Measurements from ENCODE around the gene ATP5F1C. TPM values are rescaled to one million over a fixed set of nuclear protein-coding genes. Genes with fewer than 3 reads are reported as not detected.

The ATP5F1C gene
- total and polyA plus RNA-seq, 10 donors: 158 to 275 (median 187) TPM

- no peak for TF ChIP-seq POLR2A (IDR thresholded peaks at IDR 0.05)
- no peak for TF ChIP-seq CTCF (IDR thresholded peaks at IDR 0.05 in 8 of 11, conservative IDR thresholded peaks at IDR 0.05 in 3 of 11)
- no peak for TF ChIP-seq POLR2AphosphoS5 (IDR thresholded peaks at IDR 0.05)
- no peak overlapping the region for H3K27ac ChIP-seq
- 91 to 98% (median 95%) methylated on average over 4 of the region's 4 CpGs for WGBS, 5 donors
- no peaks in the 10 kb centered on the region for H3K9me3 ChIP-seq
- H3K4me3 ChIP-seq: no peak overlapping the region
- no peak for DNase-seq
- H3K4me1 ChIP-seq: peaks cover 0 to 6% (median 2%) of the 10 kb centered on the region in 6 donors
- intact Hi-C loops (cut with DNase I; ENCODE audit: low total_unique reads): no loop called here
- no peaks in the 10 kb centered on the region for H3K27me3 ChIP-seq (replicated peaks in 1 of 7)
- peaks cover 13 to 100% (median 94%) of the 10 kb centered on the region in 6 donors for H3K36me3 ChIP-seq
Observed at GRCh38 chr10:7802606-7803005, 14.6 kb downstream of the ATP5F1C start.

GRCh38 chr10:7804216-7804615, 16.2 kb downstream of the ATP5F1C start:
- peaks cover 0 to 6% (median 0%) of the 10 kb centered on the region in 6 donors for H3K4me1 ChIP-seq
- peaks cover 13 to 100% (median 90%) of the 10 kb centered on the region in 6 donors for H3K36me3 ChIP-seq
- DNase-seq: no peak
- no peak overlapping the region for H3K4me3 ChIP-seq
- TF ChIP-seq POLR2AphosphoS5 (IDR thresholded peaks at IDR 0.05) (no peak), CTCF (IDR thresholded peaks at IDR 0.05 in 8 of 11, conservative IDR thresholded peaks at IDR 0.05 in 3 of 11) (no peak)
- 92 to 95% (median 93%) methylated on average over 6 of the region's 6 CpGs for WGBS, 5 donors
- H3K27ac ChIP-seq: no peak overlapping the region
- no peaks in the 10 kb centered on the region for H3K9me3 ChIP-seq
- H3K27me3 ChIP-seq (replicated peaks in 1 of 7): no peaks in the 10 kb centered on the region
- intact Hi-C loops (cut with DNase I; ENCODE audit: low total_unique reads): no loop called here

- no peak for DNase-seq
- peaks cover 13 to 98% (median 85%) of the 10 kb centered on the region in 6 donors for H3K36me3 ChIP-seq
- H3K27ac ChIP-seq: no peak overlapping the region
- H3K4me1 ChIP-seq: peaks cover 0 to 6% (median 0%) of the 10 kb centered on the region in 6 donors
- no peak for TF ChIP-seq POLR2AphosphoS5 (IDR thresholded peaks at IDR 0.05)
- no peak for TF ChIP-seq POLR2A (IDR thresholded peaks at IDR 0.05)
- no peak for TF ChIP-seq CTCF (IDR thresholded peaks at IDR 0.05 in 8 of 11, conservative IDR thresholded peaks at IDR 0.05 in 3 of 11)
- intact Hi-C loops (cut with DNase I; ENCODE audit: low total_unique reads): no loop called here
- 49 to 77% (median 50%) methylated on average over 2 of the region's 2 CpGs for WGBS, 5 donors
- no peak overlapping the region for H3K4me3 ChIP-seq
- H3K9me3 ChIP-seq: no peaks in the 10 kb centered on the region
- no peaks in the 10 kb centered on the region for H3K27me3 ChIP-seq (replicated peaks in 1 of 7)
Observed at GRCh38 chr10:7804741-7805140, 16.8 kb downstream of the ATP5F1C start.

- Histone ChIP-seq H3K9me3 (no peaks in the 10 kb centered on the region), H3K27me3 (replicated peaks in 1 of 7) (no peaks in the 10 kb centered on the region), H3K4me3 (no peak overlapping the region), H3K4me1 (peaks cover 0 to 6% (median 0%) of the 10 kb centered on the region in 6 donors), H3K27ac (no peak overlapping the region), H3K36me3 (peaks cover 3 to 57% (median 45%) of the 10 kb centered on the region in 6 donors)
- no peak for DNase-seq
- intact Hi-C loops (cut with DNase I; ENCODE audit: low total_unique reads): no loop called here
- TF ChIP-seq POLR2AphosphoS5 (IDR thresholded peaks at IDR 0.05) (no peak), POLR2A (IDR thresholded peaks at IDR 0.05) (no peak), CTCF (IDR thresholded peaks at IDR 0.05 in 8 of 11, conservative IDR thresholded peaks at IDR 0.05 in 3 of 11) (no peak)
- WGBS, 5 donors: 59 to 81% (median 80%) methylated on average over 4 of the region's 4 CpGs
Observed at GRCh38 chr10:7808686-7809267, 20.8 kb downstream of the ATP5F1C start.

All from spleen (tissue), 11 donors.